ENCODE measurements around the gene SAMD11.

The SAMD11 gene

GRCh38 chr1:905811-906599 is 17.7 kb upstream of the SAMD11 start:
- Histone ChIP-seq H3K9ac (ENCODE audit: insufficient read length, low read depth) (no peak overlapping the region), H3K27me3 (ENCODE audit: insufficient read depth, insufficient read length) (peaks cover 29% of the 10 kb centered on the region), H3K4me1 (ENCODE audit: insufficient read depth, insufficient read length) (peaks cover 7% of the 10 kb centered on the region), H3K9me3 (ENCODE audit: insufficient read depth, low read length) (no peaks in the 10 kb centered on the region), H3K4me3 (ENCODE audit: insufficient read length, low read depth) (no peak overlapping the region), H3K36me3 (ENCODE audit: insufficient read depth, insufficient read length, low read length) (no peaks in the 10 kb centered on the region)
- DNase-seq (ENCODE audit: low read depth, low spot score): no peak
- TF ChIP-seq SUZ12 (IDR thresholded peaks at IDR 0.05; ENCODE audit: extremely low read depth, insufficient read depth, insufficient read length) (no peak), YY1 (IDR thresholded peaks at IDR 0.05; ENCODE audit: insufficient read depth, insufficient read length) (no peak)

- Histone ChIP-seq H3K27me3 (ENCODE audit: insufficient read depth, insufficient read length) (peaks cover 22% of the 10 kb centered on the region), H3K36me3 (ENCODE audit: insufficient read depth, insufficient read length, low read length) (no peaks in the 10 kb centered on the region), H3K4me3 (ENCODE audit: insufficient read length, low read depth) (no peak overlapping the region), H3K9me3 (ENCODE audit: insufficient read depth, low read length) (no peaks in the 10 kb centered on the region), H3K9ac (ENCODE audit: insufficient read length, low read depth) (no peak overlapping the region), H3K4me1 (ENCODE audit: insufficient read depth, insufficient read length) (peaks cover 7% of the 10 kb centered on the region)
- TF ChIP-seq ZNF274 (IDR thresholded peaks at IDR 0.05; ENCODE audit: low read depth, low read length) (no peak), SUZ12 (IDR thresholded peaks at IDR 0.05; ENCODE audit: extremely low read depth, insufficient read depth, insufficient read length) (no peak), YY1 (IDR thresholded peaks at IDR 0.05; ENCODE audit: insufficient read depth, insufficient read length) (no peak)
- DNase-seq (ENCODE audit: low read depth, low spot score): no peak
Observed at GRCh38 chr1:906600-907420, 16.9 kb upstream of the SAMD11 start.

- no peaks in the 10 kb centered on the region for H3K36me3 ChIP-seq (ENCODE audit: insufficient read depth, insufficient read length, low read length)
- H3K9ac ChIP-seq (ENCODE audit: insufficient read length, low read depth): no peak overlapping the region
- no peak for DNase-seq (ENCODE audit: low read depth, low spot score)
Observed at GRCh38 chr1:907611-908451, 15.9 kb upstream of the SAMD11 start.

GRCh38 chr1:908661-909060 is 15.1 kb upstream of the SAMD11 start:
- no peak for TF ChIP-seq SUZ12 (IDR thresholded peaks at IDR 0.05; ENCODE audit: extremely low read depth, insufficient read depth, insufficient read length)
- TF ChIP-seq YY1 (IDR thresholded peaks at IDR 0.05; ENCODE audit: insufficient read depth, insufficient read length): no peak
- TF ChIP-seq ZNF274 (IDR thresholded peaks at IDR 0.05; ENCODE audit: low read depth, low read length): no peak
- Histone ChIP-seq H3K9ac (ENCODE audit: insufficient read length, low read depth) (no peak overlapping the region), H3K4me1 (ENCODE audit: insufficient read depth, insufficient read length) (peaks cover 9% of the 10 kb centered on the region), H3K9me3 (ENCODE audit: insufficient read depth, low read length) (no peaks in the 10 kb centered on the region), H3K27me3 (ENCODE audit: insufficient read depth, insufficient read length) (peaks cover 18% of the 10 kb centered on the region), H3K4me3 (ENCODE audit: insufficient read length, low read depth) (no peak overlapping the region), H3K36me3 (ENCODE audit: insufficient read depth, insufficient read length, low read length) (no peaks in the 10 kb centered on the region)
- no peak for DNase-seq (ENCODE audit: low read depth, low spot score)

More at GRCh38 chr1:907611-908451, 15.9 kb upstream of the SAMD11 start:
- no peaks in the 10 kb centered on the region for H3K9me3 ChIP-seq (ENCODE audit: insufficient read depth, low read length)
- H3K4me1 ChIP-seq (ENCODE audit: insufficient read depth, insufficient read length): peaks cover 7% of the 10 kb centered on the region
- H3K4me3 ChIP-seq (ENCODE audit: insufficient read length, low read depth): no peak overlapping the region
- peaks cover 22% of the 10 kb centered on the region for H3K27me3 ChIP-seq (ENCODE audit: insufficient read depth, insufficient read length)
- no peak for TF ChIP-seq YY1 (IDR thresholded peaks at IDR 0.05; ENCODE audit: insufficient read depth, insufficient read length)
- no peak for TF ChIP-seq SUZ12 (IDR thresholded peaks at IDR 0.05; ENCODE audit: extremely low read depth, insufficient read depth, insufficient read length)
- TF ChIP-seq ZNF274 (IDR thresholded peaks at IDR 0.05; ENCODE audit: low read depth, low read length): no peak

- no peak for TF ChIP-seq YY1 (IDR thresholded peaks at IDR 0.05; ENCODE audit: insufficient read depth, insufficient read length)
- TF ChIP-seq ZNF274 (IDR thresholded peaks at IDR 0.05; ENCODE audit: low read depth, low read length): no peak
- TF ChIP-seq SUZ12 (IDR thresholded peaks at IDR 0.05; ENCODE audit: extremely low read depth, insufficient read depth, insufficient read length): no peak
- Histone ChIP-seq H3K9me3 (ENCODE audit: insufficient read depth, low read length) (no peaks in the 10 kb centered on the region), H3K4me1 (ENCODE audit: insufficient read depth, insufficient read length) (peaks cover 7% of the 10 kb centered on the region), H3K9ac (ENCODE audit: insufficient read length, low read depth) (no peak overlapping the region), H3K36me3 (ENCODE audit: insufficient read depth, insufficient read length, low read length) (no peaks in the 10 kb centered on the region), H3K4me3 (ENCODE audit: insufficient read length, low read depth) (no peak overlapping the region), H3K27me3 (ENCODE audit: insufficient read depth, insufficient read length) (peaks cover 16% of the 10 kb centered on the region)
- no peak for DNase-seq (ENCODE audit: low read depth, low spot score)
Observed at GRCh38 chr1:909861-910310, 13.8 kb upstream of the SAMD11 start.

GRCh38 chr1:910311-910880 is 13.3 kb upstream of the SAMD11 start:
- no peak overlapping the region for H3K4me3 ChIP-seq (ENCODE audit: insufficient read length, low read depth)
- no peak overlapping the region for H3K9ac ChIP-seq (ENCODE audit: insufficient read length, low read depth)
- H3K4me1 ChIP-seq (ENCODE audit: insufficient read depth, insufficient read length): peaks cover 7% of the 10 kb centered on the region

More at GRCh38 chr1:910311-910880, 13.3 kb upstream of the SAMD11 start:
- DNase-seq (ENCODE audit: low read depth, low spot score): no peak
- no peak for TF ChIP-seq SUZ12 (IDR thresholded peaks at IDR 0.05; ENCODE audit: extremely low read depth, insufficient read depth, insufficient read length)
- TF ChIP-seq ZNF274 (IDR thresholded peaks at IDR 0.05; ENCODE audit: low read depth, low read length): no peak
- no peak for TF ChIP-seq YY1 (IDR thresholded peaks at IDR 0.05; ENCODE audit: insufficient read depth, insufficient read length)
- Histone ChIP-seq H3K36me3 (ENCODE audit: insufficient read depth, insufficient read length, low read length) (no peaks in the 10 kb centered on the region), H3K27me3 (ENCODE audit: insufficient read depth, insufficient read length) (peaks cover 16% of the 10 kb centered on the region), H3K9me3 (ENCODE audit: insufficient read depth, low read length) (no peaks in the 10 kb centered on the region)
